ENCODE data around the gene CRTC1.

GRCh38 chr19:18671303-18672043 is 12.0 kb upstream of the CRTC1 start:
- TF ChIP-seq CTCF (conservative IDR thresholded peaks at IDR 0.05 in 1 of 2, IDR thresholded peaks at IDR 0.05 in 1 of 2; ENCODE audit: extremely low read depth in 1 of 2, insufficient read depth in 1 of 2, low read depth in 1 of 2, low read length in 2 of 2), result no peak
- no peak for TF ChIP-seq EZH2 (IDR thresholded peaks at IDR 0.05; ENCODE audit: borderline replicate concordance, low read length)

Measured in mammary epithelial cell (primary cell).